ENCODE measurements around the gene BIRC7.

BIRC7 gene

DNA sequence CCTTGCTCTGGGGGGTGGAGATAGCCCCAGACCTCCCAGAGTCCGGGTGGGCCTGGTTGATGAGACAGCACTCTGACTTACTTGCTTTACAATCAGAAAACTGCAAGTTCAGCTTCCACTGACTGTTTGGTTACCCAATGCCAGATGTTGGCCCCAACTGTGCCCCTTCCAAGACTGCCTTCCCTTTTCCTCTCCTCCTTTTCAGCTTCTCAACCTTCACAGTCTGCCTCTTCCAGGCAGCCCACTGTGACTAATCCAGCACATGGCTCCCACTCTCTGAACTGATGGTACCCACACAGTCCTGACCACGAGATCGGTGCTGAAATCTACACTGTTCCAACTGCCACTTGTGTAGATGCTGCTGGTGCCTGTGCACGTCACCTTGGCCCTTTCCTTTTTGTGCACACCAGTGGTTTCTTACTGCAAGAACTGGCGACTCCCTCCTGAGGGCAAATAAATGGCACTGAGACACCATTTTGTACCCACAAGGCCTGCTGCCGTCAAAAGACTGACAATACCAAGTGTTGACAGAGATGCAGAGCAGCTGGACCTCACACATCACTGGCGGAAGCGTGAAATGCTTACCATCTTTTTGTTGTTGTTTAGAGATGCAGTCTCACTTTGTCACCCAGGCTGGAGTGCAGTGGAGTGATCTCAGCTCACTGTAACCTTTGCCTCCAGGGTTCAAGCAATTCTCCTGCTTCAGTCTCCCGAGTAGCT lies 35.1 kb downstream of the BIRC7 start:
- no peak for DNase-seq
- in situ Hi-C loops (cut with HindIII; ENCODE audit: low pct_ligation_motif_present, low pct_unique_long_range_greater_than_20kb, low sequenced_read_pairs): no loop called here

- in situ Hi-C loops (cut with HindIII; ENCODE audit: low pct_ligation_motif_present, low pct_unique_long_range_greater_than_20kb, low sequenced_read_pairs): no loop called here
- DNase-seq: peak; percentile 80
These were observed 36.7 kb downstream of the BIRC7 start, which contains the start of gene ARFGAP1 for GRCh38 chr20:63272105-63273058. Gene ARFGAP1 (plus strand): TSS chr20:63272813. CDS start chr20:63275581, 2,768 bp downstream.

DNA sequence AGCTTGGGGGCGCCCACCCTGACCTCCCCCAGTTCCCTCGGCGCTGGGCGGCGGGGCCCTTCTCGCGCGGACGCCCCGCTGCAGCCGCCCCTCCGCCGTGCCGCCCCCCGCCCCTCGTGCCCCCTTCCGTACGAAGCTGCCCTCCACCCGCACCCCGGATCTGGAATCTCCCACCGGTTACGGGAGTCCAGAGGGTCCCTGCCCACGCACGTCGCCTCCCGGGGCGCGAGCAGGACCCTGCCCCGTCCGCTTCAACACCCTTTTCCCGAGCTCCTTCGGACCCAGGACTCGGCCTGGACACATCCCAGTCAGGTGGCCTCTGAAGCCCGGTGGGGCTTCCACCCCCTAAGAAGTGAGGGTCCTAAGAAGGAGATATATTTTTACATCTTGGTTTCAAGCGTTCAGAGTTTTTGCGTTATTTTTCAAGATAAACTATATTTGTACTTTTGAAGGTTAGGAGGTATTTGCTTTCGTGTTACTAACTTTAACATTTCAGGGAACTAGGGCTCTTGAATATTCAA lies 37.4 kb downstream of the BIRC7 start:
- DNase-seq: no peak
- in situ Hi-C loops (cut with HindIII; ENCODE audit: low pct_ligation_motif_present, low pct_unique_long_range_greater_than_20kb, low sequenced_read_pairs): no loop called here

DNA sequence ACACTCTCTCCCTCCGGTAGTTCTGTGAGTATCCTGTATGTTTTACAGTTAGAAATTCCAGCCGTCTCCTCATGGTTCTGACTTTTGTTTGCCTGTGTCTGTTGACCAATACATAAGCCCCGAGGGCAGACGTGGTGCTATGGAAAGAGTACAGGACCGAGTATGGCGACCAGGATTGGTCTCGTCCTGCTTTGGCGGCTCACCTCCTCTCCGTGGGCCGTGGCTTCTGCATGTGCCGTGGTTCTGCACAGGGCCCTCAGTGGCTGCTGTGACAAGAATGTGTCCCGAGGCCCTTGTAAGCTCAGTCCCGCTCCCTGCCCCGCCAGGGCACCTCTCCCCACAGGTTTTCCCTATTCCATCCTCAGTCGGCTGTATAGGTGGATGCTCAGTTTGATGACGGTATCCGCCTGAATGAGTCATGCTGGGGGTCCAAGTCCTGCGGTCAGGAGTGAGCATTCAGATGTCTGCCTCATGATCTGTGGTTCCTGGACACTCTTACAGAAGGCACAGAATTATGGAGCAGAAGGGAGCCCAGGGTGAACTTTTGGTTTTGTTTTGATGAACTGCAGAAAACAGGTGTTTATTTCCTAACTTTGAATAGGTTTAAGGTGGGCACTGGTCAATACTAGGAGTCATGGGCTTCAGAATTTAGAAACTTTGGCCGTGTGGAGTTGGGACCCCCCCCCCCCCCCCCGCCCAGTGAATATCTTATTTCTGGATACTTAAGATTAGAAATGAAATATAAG lies 38.1 kb downstream of the BIRC7 start:
- in situ Hi-C loops (cut with HindIII; ENCODE audit: low pct_ligation_motif_present, low pct_unique_long_range_greater_than_20kb, low sequenced_read_pairs): no loop called here
- DNase-seq: peak; percentile 80

GRCh38 chr20:63274381-63275228 lies 38.9 kb downstream of the BIRC7 start:
- DNase-seq: no peak
- in situ Hi-C loops (cut with HindIII; ENCODE audit: low pct_ligation_motif_present, low pct_unique_long_range_greater_than_20kb, low sequenced_read_pairs): loop anchor here (5.0 to 25.0 kb wide), 2 partner anchors 52 to 113 kb away; no protein-coding TSS in a partner anchor

GRCh38 chr20:63275825-63276224 lies 40.1 kb downstream of the BIRC7 start:
- DNase-seq: no peak

GRCh38 chr20:63276956-63277355 lies 41.3 kb downstream of the BIRC7 start:
- DNase-seq: no peak
- in situ Hi-C loops (cut with HindIII; ENCODE audit: low pct_ligation_motif_present, low pct_unique_long_range_greater_than_20kb, low sequenced_read_pairs): loop anchor here (5.0 to 25.0 kb wide), 2 partner anchors 55 to 110 kb away; no protein-coding TSS in a partner anchor

More at GRCh38 chr20:63275825-63276224, 40.1 kb downstream of the BIRC7 start:
- in situ Hi-C loops (cut with HindIII; ENCODE audit: low pct_ligation_motif_present, low pct_unique_long_range_greater_than_20kb, low sequenced_read_pairs): loop anchor here (5.0 to 25.0 kb wide), 2 partner anchors 54 to 111 kb away; no protein-coding TSS in a partner anchor

- in situ Hi-C loops (cut with HindIII; ENCODE audit: low pct_ligation_motif_present, low pct_unique_long_range_greater_than_20kb, low sequenced_read_pairs): loop anchor here (5.0 to 25.0 kb wide), 2 partner anchors 55 to 110 kb away; no protein-coding TSS in a partner anchor
- DNase-seq: no peak
These were observed 42.0 kb downstream of the BIRC7 start for GRCh38 chr20:63277466-63278272.

DNA sequence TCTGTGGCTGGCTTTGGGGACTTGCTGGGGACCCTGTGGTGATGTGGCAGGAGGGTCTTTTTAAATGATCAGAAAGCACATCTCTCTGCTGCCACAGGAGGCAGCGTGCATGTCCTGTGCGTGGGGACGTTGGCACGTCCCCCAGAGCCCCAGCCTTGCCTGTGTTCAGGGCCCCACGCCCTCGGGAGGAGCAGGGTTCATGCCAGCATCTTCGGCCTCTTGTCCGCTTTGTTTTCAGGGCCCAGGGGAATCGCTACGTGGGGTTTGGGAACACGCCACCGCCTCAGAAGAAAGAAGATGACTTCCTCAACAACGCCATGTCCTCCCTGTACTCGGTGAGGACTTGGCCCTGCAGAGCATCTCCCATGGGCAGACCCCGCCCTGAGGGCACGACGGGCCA lies 43.0 kb downstream of the BIRC7 start:
- no peak for DNase-seq
- in situ Hi-C loops (cut with HindIII; ENCODE audit: low pct_ligation_motif_present, low pct_unique_long_range_greater_than_20kb, low sequenced_read_pairs): loop anchor here (5.0 to 25.0 kb wide), 2 partner anchors 56 to 109 kb away; no protein-coding TSS in a partner anchor

GRCh38 chr20:63279931-63280330 lies 44.2 kb downstream of the BIRC7 start:
- no peak for DNase-seq
- in situ Hi-C loops (cut with HindIII; ENCODE audit: low pct_ligation_motif_present, low pct_unique_long_range_greater_than_20kb, low sequenced_read_pairs): loop anchor here (5.0 to 25.0 kb wide), 2 partner anchors 58 to 107 kb away; no protein-coding TSS in a partner anchor

- no peak for DNase-seq
- in situ Hi-C loops (cut with HindIII; ENCODE audit: low pct_ligation_motif_present, low pct_unique_long_range_greater_than_20kb, low sequenced_read_pairs): loop anchor here (25.0 kb wide), 1 partner anchor 107 kb away; no protein-coding TSS in a partner anchor
These were observed 44.7 kb downstream of the BIRC7 start for GRCh38 chr20:63280371-63280770.

GRCh38 chr20:63280929-63281545 lies 45.3 kb downstream of the BIRC7 start:
- in situ Hi-C loops (cut with HindIII; ENCODE audit: low pct_ligation_motif_present, low pct_unique_long_range_greater_than_20kb, low sequenced_read_pairs): loop anchor here (25.0 kb wide), 1 partner anchor 106 kb away; no protein-coding TSS in a partner anchor
- DNase-seq: peak; percentile 24

DNA sequence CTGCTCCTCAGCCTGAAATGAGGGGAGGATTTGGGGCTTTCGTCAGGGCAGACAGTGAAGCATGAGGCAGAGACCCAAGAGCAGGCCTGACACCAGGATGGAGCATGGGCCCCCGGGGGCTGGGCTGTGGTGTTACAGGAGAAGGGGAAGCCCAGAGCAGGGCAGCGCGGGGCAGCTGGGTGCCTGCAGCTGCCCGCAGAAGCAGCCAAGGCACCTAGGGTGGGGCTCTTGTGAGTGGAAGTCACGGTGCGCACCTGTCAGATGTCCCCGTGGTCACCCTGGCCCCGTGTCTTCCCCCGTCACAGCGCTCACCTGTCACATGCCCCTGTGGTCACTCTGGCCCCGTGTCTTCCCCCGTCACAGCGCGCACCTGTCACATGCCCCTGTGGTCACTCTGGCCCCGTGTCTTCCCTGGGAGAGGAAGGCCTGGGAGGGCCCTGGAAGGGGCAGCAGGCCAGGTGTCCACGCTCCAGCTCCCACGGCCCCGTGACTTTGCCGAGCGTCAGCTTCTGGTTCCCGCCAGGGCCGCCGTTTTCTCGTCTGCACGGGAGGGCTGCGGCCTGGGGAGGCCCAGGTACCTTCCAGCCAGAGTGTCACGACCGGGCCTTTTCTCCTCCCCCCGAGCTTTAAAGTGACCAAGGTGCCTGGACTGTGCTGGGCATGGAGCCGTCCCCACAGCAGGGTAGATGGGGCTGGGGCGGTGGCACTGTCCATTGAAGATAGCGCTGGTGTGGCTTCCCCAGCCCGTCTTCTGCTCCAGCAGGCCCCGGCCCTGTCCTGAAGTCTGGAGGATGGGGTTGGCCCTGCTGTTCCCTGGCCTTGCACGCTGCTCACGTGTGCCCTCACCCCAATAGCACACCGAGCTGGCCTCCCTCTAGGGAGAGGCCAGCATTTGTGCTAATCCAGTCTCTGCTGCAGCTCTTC lies 46.3 kb downstream of the BIRC7 start:
- in situ Hi-C loops (cut with HindIII; ENCODE audit: low pct_ligation_motif_present, low pct_unique_long_range_greater_than_20kb, low sequenced_read_pairs): loop anchor here (25.0 kb wide), 1 partner anchor 105 kb away; no protein-coding TSS in a partner anchor
- no peak for DNase-seq

DNA sequence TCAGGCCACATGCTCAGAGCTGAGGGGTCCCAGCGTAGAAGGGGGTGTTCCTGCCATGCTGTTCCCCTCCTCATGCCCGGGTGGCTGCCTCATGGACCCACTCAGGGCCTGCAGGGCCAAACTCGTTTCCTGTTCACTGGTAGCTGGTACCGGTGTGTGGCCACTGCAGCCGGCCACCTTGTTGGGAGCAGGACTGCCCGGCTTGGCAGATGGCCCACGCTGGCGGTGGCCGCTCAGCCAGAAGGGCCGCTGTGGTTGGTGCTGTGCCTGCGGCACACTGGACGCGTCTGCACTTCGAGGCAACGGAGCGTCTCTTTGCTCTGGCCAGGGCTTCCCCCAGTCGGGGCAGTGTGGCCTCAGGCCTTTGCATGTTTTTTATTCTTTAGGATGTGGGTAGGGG lies 47.2 kb downstream of the BIRC7 start:
- DNase-seq: no peak
- in situ Hi-C loops (cut with HindIII; ENCODE audit: low pct_ligation_motif_present, low pct_unique_long_range_greater_than_20kb, low sequenced_read_pairs): loop anchor here (25.0 kb wide), 1 partner anchor 104 kb away; no protein-coding TSS in a partner anchor

Measured in ACHN (cell line).